ENCODE results near the gene NUP107.

NUP107 gene

DNA sequence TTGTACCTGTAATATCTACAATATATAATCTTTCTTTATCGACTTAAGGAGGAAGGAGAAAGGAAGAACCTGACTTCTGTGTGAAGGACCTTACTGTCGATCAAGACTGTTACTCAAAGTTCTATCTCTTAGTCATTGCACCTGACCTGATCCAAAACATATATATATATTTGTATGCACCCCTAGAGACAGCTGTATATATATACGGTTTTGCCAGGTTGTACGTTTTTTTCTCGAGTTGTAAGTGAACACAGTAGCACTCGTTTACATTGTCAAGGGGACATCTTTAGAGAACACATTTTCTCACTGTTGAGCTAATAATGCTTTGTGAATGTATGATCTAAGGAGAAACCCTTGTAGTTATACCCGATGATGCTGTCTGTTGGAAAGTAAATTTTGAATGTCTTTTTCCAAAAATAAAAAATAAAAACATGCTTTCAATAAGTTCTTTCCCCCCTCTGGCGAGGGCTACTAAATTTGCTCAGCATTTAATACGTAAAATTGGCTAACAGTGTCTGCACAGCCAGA lies 58.7 kb downstream of the NUP107 start:
- DNase-seq = no peak

DNA sequence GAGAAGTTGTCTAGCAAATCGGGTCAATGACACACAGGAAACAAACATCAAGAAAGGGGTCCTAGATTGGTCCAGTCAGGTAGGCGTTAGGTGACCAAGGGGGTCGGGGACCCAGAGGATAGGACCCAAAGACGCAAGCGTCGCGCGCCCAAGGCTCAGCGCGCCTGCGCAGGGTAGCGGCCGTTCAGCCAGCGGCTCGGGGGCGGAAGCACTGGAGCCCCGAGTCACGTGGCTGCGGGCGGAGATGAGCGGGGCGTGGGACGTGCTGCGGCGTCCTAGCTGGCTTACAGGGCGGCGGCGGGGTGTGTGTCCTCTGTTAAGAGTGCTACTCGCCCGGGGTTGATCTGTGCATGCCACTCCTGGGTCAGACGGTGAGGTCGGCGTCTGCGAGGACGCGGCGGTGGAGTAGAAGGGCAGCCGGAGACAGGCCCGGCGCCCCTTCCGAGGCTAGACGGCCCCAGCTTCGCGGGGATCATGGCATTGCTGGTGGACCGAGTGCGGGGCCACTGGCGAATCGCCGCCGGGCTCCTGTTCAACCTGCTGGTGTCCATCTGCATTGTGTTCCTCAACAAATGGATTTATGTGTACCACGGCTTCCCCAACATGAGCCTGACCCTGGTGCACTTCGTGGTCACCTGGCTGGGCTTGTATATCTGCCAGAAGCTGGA lies 59.3 kb downstream of the NUP107 start, which contains the start of gene SLC35E3:
SLC35E3 (plus strand) TSS at position 273 of the 668 bp plus-strand sequence; CDS start at position 475, 202 bp downstream.
- peak; percentile 91 for DNase-seq

GRCh38 chr12:68746572-68747180 lies 59.9 kb downstream of the NUP107 start:
- no peak for DNase-seq

DNA sequence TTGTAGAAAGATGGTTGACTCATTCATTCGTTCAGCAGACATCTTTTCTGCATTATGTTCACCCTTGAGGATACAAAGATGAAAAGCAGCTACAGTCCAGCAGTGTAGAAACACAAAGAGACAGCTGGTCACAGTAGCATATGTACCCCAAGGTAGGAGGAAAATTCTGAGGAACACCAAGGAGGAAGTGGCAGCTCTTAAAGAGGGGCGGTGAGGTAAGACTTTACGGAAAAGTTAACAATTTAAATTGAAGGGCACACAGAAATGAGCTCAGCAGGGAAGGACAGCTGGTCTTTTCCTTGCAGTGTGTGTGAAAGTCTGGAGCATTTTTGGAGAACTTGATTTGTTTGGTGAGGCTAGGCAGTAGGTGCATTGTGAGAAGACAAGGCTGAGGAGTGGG lies 62.7 kb downstream of the NUP107 start:
- no peak for DNase-seq

GRCh38 chr12:68749861-68750260 lies 63.1 kb downstream of the NUP107 start:
- no peak for DNase-seq

DNA sequence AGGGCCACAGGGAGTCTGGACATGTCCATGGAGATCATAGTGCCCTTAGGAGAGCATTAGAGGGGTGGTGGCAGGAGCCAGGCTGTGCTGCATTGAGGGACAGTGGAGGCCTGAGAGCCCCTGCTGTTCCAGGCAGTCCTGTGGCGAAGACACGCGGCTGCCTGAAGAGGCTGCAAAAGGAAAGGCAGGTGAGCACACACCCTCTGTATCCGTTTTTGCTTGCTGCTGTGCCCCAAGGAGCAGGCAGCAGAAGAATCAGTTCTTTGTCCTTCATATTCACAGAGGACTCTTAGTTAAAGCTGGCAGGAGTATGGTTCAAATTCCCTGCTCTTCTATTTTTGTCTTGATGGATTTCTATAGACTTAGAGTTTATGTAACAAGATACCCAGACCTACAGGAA lies 63.7 kb downstream of the NUP107 start:
- DNase-seq = no peak

DNA sequence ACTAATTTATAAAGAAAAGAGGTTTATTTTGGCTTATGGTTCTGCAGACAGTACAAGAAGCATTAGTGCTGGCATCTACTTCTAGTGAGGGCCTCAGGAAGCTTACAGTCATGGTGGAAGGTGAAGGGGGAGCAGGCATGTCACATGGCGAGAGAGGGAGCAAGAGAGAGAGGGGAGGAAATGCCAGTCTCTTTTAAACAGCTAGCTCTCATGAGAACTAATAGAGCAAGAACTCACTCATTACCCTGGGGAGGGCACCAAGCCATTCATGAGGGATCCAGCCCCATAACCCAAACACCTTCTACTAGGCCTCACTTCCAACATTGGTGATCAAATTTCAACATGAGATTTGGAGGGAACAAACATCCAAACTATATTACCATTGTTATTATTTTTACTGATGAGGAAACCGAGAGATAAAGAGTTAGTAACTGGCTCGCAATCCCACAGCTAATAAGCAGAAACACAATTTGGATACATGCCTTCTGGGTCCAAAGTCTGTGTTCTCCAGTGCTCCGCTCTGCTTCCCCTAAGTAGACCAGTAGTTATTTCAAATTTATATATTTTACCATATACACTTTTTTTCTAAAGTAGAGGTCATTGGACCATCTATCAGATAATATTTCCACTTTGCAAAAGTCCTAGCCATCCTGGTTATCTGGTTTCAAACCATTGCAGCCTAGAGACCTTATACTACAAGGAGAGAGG lies 68.9 kb downstream of the NUP107 start:
- DNase-seq = no peak

- no peak for DNase-seq
Measured at GRCh38 chr12:68759852-68760251, 73.1 kb downstream of the NUP107 start.

DNA sequence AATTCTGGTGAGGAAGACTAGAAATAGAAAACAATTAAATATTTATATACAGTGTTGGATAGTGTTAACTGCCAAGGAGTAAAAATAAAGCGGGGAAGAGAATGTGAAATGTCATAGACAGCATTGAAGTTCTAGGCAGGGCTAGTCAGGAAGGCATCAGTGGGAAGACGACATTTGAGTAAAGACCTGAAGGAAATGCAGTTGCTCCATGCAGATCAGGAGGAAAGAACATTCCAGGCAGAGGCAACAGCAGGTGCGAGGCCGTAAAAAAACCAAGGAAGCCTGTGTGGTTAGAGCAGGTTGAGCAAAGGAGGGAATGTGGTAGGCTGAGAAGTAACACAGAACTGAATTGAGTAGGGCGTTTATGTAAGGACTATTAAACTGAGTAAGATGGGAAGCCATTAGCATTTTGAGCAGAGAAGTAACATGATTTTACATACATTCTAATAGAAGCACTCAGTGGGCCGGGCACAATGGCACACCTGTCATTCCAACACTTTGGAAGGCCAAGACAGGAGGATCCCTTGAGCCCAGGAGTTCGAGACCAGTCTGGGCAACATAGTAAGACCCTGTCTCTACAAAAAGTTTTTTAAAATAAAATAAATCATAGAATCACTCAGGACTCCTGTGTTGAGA lies 74.1 kb downstream of the NUP107 start:
- no peak for DNase-seq

DNA sequence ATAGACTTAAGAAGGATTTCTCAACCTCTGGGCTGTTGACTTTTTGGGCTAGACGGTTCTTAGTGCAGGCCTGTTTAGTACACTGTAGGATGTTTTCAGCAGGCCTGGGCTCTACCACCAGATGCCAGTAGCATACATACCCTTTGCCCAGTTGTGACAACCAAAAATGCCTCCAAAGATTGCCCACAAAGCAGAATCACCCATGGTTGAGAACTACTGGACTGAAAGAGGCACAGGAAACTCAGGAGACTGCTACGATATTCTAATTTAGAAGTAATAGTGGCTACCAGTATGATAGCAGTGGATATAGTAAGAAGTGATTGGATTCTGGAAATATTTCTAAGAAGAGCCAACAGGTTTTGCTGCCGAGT lies 74.6 kb downstream of the NUP107 start:
- no peak for DNase-seq

GRCh38 chr12:68761901-68762630 lies 75.3 kb downstream of the NUP107 start:
- DNase-seq = no peak

GRCh38 chr12:68762691-68763090 lies 75.9 kb downstream of the NUP107 start:
- no peak for DNase-seq

DNA sequence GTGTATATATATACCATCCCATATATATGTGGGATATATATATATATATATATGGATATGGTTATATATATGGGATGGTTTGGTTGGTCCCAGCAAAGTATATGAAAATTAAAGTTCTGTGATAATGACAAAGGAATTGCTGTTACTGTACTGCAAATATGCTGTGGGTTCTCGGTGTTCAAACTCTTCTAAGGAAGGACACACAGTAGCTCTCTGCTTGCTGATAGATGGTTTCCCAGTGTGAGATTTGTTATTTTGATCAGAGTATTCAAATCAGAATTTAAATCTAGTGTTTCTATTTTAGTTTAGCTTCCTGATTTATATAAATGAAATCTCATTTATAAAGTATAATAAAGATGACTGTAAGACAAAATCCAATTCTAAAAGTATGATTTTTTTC lies 78.9 kb downstream of the NUP107 start:
- no peak for DNase-seq

- no peak for DNase-seq
Measured at GRCh38 chr12:68766646-68767045, 79.9 kb downstream of the NUP107 start.

DNA sequence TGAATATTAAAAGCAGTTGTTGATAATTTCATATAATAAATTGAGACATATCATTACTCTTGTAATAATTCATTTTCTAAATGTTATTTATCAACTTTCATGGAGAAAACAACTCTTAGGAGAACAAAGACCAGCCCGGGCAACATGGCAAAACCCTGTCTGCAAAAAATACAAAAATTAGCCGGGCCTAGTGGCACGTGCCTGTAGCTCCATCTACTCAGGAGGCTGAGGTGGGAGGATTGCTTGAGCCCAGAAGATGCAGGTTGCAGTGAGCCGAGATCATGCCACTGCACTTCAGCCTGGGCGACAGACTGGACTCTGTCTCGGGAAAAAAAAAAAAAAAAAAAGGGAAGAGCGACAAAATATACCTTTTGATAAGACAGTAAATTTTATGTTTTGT lies 80.4 kb downstream of the NUP107 start:
- DNase-seq = no peak

GRCh38 chr12:68768431-68768939 lies 81.7 kb downstream of the NUP107 start:
- DNase-seq = no peak

DNA sequence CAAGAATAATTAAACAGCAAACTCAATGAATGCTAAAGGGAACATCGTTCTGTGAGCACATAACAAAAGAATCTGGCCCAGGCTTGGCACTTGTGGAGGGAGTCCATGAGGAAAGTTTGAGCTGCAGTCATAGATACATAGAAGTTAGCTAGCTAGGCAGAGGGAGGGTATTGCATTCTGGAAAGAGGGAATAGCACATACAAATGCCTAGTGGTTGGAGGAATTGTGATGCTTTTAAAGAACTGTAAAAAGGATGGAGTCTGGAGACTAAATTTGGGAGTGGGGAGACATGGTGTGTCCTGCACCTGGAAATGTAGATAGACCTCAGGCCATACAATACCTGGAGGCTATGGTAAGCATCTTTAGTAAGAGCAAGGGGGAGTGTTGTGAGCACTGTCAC lies 83.2 kb downstream of the NUP107 start:
- DNase-seq = no peak

GRCh38 chr12:68771223-68771925 lies 84.6 kb downstream of the NUP107 start:
- no peak for DNase-seq

DNA sequence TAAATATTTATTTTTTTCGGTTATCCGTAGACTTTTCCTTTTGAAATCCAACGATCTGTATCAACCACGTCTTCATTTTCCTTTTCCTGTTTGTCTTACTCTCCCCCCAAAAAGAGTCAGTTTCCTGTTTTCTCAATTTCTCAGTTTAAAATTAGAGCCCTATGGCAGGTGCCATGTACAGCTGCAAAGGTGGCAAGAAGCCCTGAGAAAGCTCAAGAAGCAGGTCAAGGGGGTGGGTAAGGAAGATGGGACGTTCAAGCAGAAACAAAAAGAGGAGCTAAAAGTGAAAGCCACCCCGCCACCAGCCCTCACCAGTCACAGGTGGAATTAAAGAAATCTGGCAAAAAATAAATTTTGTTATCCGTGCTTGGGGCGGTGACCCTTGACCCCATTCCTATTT lies 85.9 kb downstream of the NUP107 start:
- no peak for DNase-seq

DNA sequence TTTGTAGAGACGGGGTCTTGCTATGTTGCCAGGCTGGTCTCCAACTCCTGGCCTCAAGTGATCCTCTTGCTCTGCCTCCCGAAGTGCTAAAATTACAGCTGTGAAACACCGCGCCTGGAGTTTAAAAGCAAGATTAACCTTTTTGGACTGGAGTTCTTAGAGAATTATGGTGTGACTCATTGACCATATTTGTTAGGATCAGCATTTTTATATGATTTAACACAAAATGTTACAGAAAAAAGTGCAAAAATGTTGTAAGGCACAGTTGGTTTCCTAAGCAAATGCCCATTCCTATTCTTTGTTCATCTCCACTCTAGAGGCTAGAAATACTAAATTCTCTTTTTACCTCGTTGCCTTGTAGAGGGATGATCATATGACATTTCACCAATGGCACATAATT lies 86.8 kb downstream of the NUP107 start:
- DNase-seq = no peak

DNA sequence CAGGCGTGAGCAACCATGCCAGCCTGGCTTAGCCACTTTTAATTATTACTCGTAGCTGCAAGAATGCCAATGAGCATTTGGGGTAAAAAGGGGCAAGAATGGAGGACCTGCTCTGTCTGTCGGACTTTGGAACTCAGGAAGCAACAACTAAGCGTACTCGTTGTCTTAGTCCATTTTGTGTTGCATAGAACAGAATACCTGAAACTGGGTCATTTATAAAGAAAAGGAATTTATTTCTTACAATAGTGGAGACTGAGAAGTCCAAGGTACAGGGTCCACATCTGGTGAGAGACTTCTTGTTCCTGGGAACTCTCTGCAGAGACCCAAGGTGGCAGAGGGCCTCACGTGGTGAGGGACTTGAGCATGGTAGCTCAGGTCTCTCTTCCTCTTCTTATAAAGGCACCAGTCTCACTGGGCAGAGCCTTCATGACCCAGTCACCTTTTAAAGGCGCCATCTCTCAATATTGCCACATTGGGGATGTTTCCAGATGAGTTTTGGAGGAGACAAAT lies 88.4 kb downstream of the NUP107 start:
- no peak for DNase-seq
